Panc1 (cell line): ENCODE results near the gene PCLO.

Experiments
- POLR2AphosphoS5 ChIP-seq: IDR thresholded peaks from 2 replicates; pipeline ENCODE4 v1.6.1; 2012; ENCODE audit warnings: mild to moderate bottlenecking, low read depth, low read length, moderate library complexity
- SIN3A ChIP-seq: IDR thresholded peaks from 2 replicates; pipeline ENCODE4 v1.6.1; 2012; ENCODE audit warnings: low read depth, mild to moderate bottlenecking, low read length, moderate library complexity, borderline replicate concordance; ENCODE audit not compliant: insufficient read depth
- TF ChIP-seq, protein P1 (sequence below): fragments of 450-650 bp; IDR thresholded peaks from 2 replicates; pipeline ENCODE4 v1.5.1; 2017; ENCODE audit warnings: mild to moderate bottlenecking
- TF ChIP-seq, protein P2 (sequence below), 2 experiments: IDR thresholded peaks; 2 replicates each; pipeline ENCODE4 v1.6.1; 2011 to 2012; ENCODE audit warnings: low read depth in 2 of 2, control low read depth in 1 of 2, low read length in 1 of 2, mild to moderate bottlenecking in 1 of 2, moderate library complexity in 1 of 2; ENCODE audit not compliant: insufficient read depth in 1 of 2

DNA sequence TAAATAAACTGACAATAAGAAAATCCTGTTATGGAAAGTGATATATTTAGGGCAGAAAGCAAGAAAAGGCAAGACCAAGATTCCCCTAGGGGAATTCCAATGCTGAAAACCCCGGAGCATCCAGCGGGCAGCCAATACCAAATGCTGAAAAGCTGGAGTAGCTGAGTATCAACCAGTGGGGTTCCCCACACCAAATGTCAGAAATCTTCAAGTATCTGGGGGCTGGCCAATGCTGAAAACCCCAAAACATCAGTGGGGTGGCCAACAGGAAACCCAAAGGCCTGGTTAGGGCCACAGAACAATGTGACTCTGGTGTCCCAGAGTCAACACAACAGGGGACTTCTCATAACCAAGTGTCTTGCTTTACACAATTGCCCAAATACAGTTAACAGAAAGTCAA is 447.3 kb downstream of the PCLO start:
- TF ChIP-seq, protein P1, sequence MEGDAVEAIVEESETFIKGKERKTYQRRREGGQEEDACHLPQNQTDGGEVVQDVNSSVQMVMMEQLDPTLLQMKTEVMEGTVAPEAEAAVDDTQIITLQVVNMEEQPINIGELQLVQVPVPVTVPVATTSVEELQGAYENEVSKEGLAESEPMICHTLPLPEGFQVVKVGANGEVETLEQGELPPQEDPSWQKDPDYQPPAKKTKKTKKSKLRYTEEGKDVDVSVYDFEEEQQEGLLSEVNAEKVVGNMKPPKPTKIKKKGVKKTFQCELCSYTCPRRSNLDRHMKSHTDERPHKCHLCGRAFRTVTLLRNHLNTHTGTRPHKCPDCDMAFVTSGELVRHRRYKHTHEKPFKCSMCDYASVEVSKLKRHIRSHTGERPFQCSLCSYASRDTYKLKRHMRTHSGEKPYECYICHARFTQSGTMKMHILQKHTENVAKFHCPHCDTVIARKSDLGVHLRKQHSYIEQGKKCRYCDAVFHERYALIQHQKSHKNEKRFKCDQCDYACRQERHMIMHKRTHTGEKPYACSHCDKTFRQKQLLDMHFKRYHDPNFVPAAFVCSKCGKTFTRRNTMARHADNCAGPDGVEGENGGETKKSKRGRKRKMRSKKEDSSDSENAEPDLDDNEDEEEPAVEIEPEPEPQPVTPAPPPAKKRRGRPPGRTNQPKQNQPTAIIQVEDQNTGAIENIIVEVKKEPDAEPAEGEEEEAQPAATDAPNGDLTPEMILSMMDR: no peak
- TF ChIP-seq, protein P2, sequence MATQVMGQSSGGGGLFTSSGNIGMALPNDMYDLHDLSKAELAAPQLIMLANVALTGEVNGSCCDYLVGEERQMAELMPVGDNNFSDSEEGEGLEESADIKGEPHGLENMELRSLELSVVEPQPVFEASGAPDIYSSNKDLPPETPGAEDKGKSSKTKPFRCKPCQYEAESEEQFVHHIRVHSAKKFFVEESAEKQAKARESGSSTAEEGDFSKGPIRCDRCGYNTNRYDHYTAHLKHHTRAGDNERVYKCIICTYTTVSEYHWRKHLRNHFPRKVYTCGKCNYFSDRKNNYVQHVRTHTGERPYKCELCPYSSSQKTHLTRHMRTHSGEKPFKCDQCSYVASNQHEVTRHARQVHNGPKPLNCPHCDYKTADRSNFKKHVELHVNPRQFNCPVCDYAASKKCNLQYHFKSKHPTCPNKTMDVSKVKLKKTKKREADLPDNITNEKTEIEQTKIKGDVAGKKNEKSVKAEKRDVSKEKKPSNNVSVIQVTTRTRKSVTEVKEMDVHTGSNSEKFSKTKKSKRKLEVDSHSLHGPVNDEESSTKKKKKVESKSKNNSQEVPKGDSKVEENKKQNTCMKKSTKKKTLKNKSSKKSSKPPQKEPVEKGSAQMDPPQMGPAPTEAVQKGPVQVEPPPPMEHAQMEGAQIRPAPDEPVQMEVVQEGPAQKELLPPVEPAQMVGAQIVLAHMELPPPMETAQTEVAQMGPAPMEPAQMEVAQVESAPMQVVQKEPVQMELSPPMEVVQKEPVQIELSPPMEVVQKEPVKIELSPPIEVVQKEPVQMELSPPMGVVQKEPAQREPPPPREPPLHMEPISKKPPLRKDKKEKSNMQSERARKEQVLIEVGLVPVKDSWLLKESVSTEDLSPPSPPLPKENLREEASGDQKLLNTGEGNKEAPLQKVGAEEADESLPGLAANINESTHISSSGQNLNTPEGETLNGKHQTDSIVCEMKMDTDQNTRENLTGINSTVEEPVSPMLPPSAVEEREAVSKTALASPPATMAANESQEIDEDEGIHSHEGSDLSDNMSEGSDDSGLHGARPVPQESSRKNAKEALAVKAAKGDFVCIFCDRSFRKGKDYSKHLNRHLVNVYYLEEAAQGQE (IDR thresholded peaks at IDR 0.05; ENCODE audit: insufficient read depth in 1 of 2, low read depth in 2 of 2, low read length in 1 of 2): no peak
- no peak for TF ChIP-seq POLR2AphosphoS5
- no peak for TF ChIP-seq SIN3A
